HG02642 (cell line): ENCODE data around the gene COL5A3.
"Not testable (repeated sequence)": the region's sequence is repeated elsewhere in the genome, so short reads cannot be mapped to it uniquely, and the experiment has no call there.

Experiments used
- ATAC-seq: cut with Tn5 transposase; IDR thresholded peaks from one replicate; pipeline ENCODE4 v1.9.1; 2021; ENCODE audit warnings: mild to moderate bottlenecking; ENCODE audit not compliant: unreplicated experiment, poor library complexity

The COL5A3 gene

GRCh38 chr19:9981406-9982260 is 28.7 kb downstream of the COL5A3 start:
- ATAC-seq, result no peak

GRCh38 chr19:9972103-9972502 is 38.2 kb downstream of the COL5A3 start:
- ATAC-seq, result no peak

GRCh38 chr19:9971166-9971897 is 39.0 kb downstream of the COL5A3 start:
- no peak for ATAC-seq

GRCh38 chr19:9970481-9970880 is 39.8 kb downstream of the COL5A3 start:
- no peak for ATAC-seq

GRCh38 chr19:9969688-9969975 is 40.7 kb downstream of the COL5A3 start:
- no peak for ATAC-seq

GRCh38 chr19:9968820-9969687 is 41.2 kb downstream of the COL5A3 start:
- no peak for ATAC-seq

- no peak for ATAC-seq
Measured at GRCh38 chr19:9967326-9967725, 43.0 kb downstream of the COL5A3 start.

- no peak for ATAC-seq
Measured at GRCh38 chr19:9966448-9966847, 43.9 kb downstream of the COL5A3 start.

- ATAC-seq, result no peak
Measured at GRCh38 chr19:9966024-9966423, 44.3 kb downstream of the COL5A3 start.

GRCh38 chr19:9962623-9963290 is 47.5 kb downstream of the COL5A3 start:
- ATAC-seq, result no peak

- ATAC-seq, result no peak
Measured at GRCh38 chr19:9961103-9961502, 49.2 kb downstream of the COL5A3 start.

- no peak for ATAC-seq
Measured at GRCh38 chr19:9958379-9958821, 51.9 kb downstream of the COL5A3 start.

GRCh38 chr19:9956956-9957355 is 53.3 kb downstream of the COL5A3 start:
- no peak for ATAC-seq

- ATAC-seq, result no peak
Measured at GRCh38 chr19:9953802-9954542, 56.3 kb downstream of the COL5A3 start.

GRCh38 chr19:9952276-9952675 is 58.0 kb downstream of the COL5A3 start:
- ATAC-seq, result no peak

GRCh38 chr19:9947441-9947840 is 62.9 kb downstream of the COL5A3 start:
- ATAC-seq, result no peak

GRCh38 chr19:9946528-9947125 is 63.7 kb downstream of the COL5A3 start:
- not testable (repeated sequence) for ATAC-seq

GRCh38 chr19:9945319-9945966 is 64.9 kb downstream of the COL5A3 start:
- no peak for ATAC-seq

- ATAC-seq, result no peak
Measured at GRCh38 chr19:9943744-9944143, 66.6 kb downstream of the COL5A3 start.
